GM18519 (cell line): ENCODE measurements around the gene BCL7A.
"Not testable (repeated sequence)": the region's sequence is repeated elsewhere in the genome, so short reads cannot be mapped to it uniquely, and the experiment has no call there.

Source experiments
- ATAC-seq: cut with Tn5 transposase; IDR thresholded peaks from one replicate; pipeline ENCODE4 v1.9.1; 2021; ENCODE audit warnings: mild to moderate bottlenecking, moderate library complexity; ENCODE audit not compliant: unreplicated experiment, low FRiP score

BCL7A gene

GRCh38 chr12:122021822-122022392 is at the start of gene BCL7A:
Gene BCL7A (plus strand): TSS chr12:122021884. CDS start chr12:122022092, 208 bp downstream.
- no peak for ATAC-seq

- no peak for ATAC-seq
Measured at GRCh38 chr12:121974026-121974985, 47.4 kb upstream of the BCL7A start.

GRCh38 chr12:121975021-121975420 is 46.7 kb upstream of the BCL7A start:
- ATAC-seq: no peak

DNA sequence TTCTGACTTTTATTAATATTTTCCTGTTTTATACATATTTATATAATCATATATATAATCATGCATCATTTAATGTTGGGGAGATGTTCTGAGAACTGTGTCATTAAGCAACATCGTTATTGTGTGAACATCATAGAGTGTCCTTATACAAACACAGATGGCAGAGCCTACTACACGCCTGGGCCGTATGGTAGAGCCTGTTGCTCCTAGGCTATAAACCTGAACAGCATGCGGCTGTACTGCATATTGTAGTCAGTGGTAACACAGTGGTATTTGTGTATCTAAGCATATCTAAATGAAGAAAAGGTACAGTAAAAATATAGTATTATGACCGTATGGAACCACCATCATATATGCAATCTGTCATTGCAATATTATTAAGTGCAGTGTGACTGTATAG is 44.7 kb upstream of the BCL7A start:
- no peak for ATAC-seq

DNA sequence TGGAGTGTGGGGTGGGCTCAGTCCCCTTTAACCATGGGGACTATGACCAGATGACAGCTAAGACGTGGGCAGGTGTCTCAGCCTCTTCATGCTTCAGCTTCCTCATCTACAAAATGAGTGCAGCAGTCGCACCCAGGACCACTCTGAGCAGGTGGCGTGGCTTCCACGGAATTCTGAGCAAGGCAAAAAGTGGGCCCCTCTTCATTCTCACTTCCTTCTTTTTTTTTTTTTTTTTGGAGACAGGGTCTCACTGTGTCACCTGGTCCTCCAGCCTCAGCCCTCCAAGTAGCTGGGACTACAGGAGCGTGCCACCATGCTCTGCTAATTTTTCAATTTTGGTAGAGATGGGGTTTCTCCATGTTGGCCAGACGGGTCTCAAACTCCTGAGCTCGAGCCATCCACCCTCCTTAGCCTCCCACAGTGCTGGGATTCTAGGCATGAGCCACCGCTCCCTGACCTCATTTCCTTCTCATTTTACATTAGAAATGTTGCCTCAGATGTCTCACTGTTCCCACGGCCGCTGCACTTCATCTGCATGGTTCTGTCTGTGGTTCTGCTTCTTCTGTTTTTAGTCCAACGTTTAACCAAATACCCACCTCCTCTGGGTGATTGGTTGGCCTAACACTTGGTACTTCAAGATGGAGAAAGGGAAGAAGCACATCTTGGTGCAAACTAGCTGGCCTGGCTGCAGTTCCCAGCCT is 41.3 kb upstream of the BCL7A start:
- no peak for ATAC-seq

DNA sequence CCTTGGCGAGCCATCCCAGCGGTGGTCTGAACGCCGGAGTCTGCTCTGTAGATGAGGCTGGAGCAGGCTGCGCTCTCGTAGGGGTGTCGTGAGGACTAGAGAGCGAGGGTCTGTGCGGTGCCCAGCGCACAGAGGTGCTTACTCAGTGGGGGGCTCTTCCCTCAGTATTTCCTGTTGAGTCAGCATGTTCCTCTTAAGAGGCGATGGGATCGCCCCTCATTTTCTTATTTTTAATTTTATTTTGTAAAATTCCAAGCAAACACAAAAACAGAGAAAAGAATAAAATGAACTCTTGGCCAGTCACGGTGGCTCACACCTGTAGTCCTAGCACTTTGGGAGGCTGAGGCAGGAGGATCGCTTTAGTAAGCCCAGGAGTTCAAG is 40.8 kb upstream of the BCL7A start:
- no peak for ATAC-seq

GRCh38 chr12:121981456-121981855 is 40.2 kb upstream of the BCL7A start:
- ATAC-seq: no peak

DNA sequence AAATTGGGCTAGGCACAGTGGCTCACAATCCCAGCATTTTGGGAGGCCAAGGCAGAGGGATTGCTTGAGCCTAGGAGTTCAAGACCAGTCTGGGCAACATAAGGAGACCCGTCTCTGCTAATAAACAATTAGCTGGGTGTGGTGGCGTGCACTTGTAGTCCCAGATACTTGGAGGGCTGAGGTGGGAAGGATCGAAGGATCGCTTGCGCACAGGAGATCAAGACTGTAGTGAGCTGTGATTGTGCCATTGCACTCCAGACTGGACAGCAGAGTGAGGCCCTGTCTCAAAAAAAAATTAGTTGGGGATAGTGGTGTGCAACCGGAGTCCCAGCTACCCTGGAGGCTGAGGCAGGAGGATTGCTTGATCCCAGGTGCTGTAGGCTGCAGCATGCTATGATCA is 38.7 kb upstream of the BCL7A start:
- ATAC-seq: no peak

DNA sequence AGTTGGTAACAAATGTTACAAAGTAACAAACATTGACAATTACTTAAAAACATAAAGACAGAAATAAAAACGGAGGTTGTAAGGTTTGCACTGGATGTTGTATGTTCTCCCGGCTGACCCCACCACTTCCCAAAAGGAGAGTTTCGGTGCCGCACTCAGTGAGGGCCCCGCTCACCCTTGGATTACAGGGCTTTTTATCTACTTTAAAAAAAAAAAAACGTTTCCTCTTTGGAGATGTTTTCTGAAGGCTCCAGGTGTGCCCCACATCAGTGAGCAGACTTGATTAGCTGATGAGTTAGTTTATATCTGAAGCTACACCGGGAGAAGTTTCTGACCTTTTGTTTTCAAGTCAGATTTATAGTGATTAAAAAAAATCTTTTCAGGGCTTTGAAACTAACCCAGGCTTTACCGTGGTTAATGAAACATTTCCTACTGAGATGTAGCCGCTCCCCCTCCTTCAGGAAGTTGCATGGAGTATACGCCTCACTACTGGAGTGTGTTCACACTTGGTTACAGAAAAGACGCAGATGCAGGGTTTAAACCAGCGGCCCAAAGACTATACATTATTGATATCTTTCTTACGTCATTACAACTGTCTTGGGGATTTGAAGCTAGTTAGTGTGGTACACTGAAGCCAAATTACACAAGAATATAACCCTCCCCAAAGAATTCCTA is 38.0 kb upstream of the BCL7A start:
- no peak for ATAC-seq

DNA sequence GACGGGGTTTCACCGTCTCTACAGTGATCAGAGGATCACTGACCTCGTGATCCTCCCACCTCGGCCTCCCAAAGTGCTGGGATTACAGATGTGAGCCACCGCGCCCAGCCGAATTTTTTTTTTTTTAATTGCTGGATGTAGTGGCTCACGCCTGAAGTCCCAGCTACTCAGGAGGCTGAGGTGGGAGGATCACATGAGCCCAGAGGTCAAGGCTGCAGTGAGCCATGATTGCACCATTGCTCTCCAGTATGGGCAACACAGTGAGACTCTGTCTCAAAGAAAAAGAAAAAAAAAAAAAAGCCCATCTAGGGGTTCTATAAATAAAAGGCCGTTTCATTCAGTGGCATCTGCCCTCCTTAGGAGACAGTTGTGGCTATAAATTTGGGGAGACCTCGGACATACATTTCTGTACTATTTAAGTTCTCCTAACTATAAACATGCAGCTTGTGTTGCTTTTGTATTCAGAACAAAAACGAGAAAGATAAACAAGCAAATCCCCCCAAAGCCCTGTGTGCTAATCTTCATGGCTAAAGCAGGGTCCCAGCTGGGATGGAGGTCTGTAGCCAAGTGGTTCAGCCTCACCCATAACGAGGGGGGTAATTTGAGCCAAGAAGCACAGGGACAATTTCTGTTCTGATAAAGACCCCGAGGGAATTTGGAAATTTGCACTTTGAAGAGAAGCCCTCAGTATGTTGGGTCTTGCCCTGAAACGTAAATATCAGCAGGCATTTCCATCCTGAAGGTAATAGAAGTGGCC is 35.0 kb upstream of the BCL7A start:
- ATAC-seq: no peak

DNA sequence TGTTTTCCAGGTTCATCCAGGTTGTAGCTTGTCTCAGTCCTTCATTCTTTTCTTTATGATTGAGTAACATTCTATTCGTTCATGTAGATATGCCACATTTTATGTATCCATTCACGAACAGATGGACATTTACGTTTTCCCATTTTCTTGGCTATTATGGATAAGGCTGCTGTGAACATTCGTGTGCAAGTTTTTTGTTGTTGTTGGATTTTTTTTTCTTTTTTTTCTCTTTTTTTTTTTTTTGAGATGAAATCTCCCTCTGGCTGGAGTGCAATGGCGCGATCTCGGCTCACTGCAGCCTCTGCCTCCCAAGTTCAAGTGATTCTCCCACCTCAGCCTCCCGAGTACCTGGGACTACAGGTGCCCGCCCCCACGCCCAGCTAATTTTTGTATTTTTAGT is 33.2 kb upstream of the BCL7A start:
- not testable (repeated sequence) for ATAC-seq

DNA sequence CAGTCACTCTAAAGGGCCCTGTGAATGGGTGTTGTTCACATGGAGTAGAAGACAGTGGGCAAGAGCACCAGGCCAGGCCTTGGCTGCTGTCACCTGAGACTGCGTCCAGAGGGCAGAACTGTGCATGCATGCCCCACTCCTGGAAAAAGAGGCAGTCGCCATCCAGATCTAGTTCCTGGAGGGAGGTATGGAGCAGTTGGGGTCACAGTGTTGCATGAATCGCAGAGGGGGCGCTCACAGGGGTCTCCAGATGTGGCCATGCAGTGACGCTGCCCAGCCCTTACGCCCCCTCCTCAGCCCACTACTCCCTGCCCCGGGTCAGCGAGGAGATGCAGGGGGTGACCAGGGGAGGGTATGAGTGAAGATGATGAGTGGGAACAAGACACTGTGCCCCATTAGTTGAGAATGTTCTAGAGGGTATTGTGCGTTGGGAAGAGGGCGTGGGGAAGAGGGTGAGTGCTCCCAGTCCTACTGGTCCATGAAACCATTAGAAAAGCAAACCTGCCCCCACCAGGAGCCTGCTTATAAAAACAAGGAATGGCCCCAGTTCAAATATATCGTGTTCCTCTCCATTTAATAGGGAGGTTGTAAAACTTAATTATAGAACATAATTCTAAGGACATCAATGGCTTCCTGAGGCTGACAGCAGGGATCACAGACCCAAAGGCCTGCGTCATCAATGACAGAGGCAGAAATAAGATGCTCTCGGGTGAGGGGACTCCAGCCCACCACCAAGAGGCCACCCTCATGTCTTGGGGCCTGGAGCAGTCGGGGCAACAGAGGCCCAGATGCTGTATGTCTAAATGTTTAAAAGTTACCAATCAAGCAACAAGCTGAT is 32.2 kb upstream of the BCL7A start:
- no peak for ATAC-seq

GRCh38 chr12:121990114-121990647 is 31.5 kb upstream of the BCL7A start:
- ATAC-seq: no peak

DNA sequence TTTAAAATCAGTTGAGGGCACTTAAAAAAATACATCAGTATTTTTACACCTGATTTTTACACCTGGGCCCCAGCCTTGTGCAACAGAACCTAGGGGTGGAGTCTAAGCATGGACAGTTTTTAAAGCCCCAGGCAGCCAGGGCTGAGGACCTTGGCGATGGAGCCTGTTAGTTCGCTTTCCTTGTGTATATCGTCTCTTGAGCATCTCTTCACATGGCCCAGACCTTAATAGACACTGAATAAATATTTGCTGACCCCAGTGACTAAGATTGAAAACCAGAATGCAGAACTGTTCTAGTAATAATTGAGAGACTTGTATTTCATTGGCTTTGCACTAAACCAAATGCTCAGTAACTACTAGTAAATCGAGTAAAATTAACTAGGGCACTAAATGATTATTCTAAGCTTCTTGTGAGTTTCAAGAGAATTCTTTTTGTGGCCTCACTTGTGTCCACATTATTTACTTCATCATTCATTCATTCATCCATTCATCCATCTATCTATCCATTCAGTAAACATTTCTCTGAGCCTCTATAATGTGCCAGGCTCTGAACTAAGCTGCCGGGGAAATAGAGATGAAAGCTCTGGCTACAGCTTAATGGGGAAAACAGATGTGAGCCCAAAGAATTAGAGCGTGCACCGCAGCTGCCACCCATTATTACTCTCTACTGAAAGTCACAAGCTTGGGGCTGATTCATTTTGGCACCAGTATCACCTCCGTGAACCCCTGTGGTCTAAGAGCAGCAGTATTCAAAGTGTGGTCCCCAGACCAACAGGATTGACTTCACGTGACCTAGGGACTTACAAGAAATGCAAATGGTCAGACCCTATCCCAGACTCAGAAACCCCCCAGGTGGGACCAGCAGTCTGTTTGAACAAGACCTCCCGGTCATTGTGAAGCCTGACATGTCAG is 30.7 kb upstream of the BCL7A start:
- peak; percentile 42 for ATAC-seq

DNA sequence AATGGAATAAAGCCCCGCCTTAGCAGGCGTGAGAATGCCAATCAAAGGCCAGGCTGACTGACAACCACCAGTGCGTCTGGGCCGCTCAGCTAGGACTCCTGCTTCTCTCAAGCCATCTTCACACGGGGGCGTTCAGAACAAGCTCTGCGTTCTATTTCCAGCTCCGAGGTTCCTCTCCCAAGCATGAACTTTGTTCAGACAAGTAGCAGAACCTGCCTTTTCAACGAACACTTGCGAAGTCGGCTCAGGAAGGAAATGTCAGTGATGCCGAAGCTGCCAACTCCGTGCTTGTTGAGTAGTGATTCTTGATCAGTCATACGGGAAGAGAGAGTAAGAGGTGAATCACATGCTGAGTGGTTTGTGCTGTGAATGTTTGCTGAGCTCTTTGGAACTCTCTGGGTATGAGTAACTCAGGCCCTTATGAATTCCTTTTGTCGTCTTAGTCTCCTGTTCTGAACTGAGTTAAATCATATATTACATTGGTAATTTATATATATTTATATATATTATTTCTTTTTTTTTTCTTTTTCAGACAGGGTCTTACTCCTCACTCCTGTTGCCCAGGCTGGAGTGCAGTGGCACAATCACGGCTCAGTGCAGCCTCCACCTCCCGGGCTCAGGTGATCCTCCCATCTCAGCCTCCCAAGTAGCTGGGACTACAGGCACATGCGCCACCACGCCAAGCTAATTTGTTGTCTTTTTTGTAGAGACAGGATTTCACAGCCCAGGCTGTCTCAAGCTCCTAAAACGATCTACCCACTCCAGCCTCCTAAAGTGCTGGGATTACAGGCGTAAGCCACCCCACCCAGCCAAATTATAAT is 29.4 kb upstream of the BCL7A start:
- peak; percentile 70 for ATAC-seq

- no peak for ATAC-seq
Measured at GRCh38 chr12:121996050-121996944, 25.4 kb upstream of the BCL7A start.
